A204.1 (cell line): ENCODE data around the gene MS4A10.
"Not testable (repeated sequence)": the region's sequence is repeated elsewhere in the genome, so short reads cannot be mapped to it uniquely, and the experiment has no call there.

Source experiments
- FAIRE-seq: peaks from 2 replicates; lab custom pipeline; 2012; peaks lifted over from hg19 to GRCh38; lab: Jason Lieb, UNC

The MS4A10 gene

GRCh38 chr11:60788401-60789125 is 3.4 kb downstream of the MS4A10 start:
- no peak for FAIRE-seq

GRCh38 chr11:60790726-60791125 is 5.6 kb downstream of the MS4A10 start:
- no peak for FAIRE-seq

DNA sequence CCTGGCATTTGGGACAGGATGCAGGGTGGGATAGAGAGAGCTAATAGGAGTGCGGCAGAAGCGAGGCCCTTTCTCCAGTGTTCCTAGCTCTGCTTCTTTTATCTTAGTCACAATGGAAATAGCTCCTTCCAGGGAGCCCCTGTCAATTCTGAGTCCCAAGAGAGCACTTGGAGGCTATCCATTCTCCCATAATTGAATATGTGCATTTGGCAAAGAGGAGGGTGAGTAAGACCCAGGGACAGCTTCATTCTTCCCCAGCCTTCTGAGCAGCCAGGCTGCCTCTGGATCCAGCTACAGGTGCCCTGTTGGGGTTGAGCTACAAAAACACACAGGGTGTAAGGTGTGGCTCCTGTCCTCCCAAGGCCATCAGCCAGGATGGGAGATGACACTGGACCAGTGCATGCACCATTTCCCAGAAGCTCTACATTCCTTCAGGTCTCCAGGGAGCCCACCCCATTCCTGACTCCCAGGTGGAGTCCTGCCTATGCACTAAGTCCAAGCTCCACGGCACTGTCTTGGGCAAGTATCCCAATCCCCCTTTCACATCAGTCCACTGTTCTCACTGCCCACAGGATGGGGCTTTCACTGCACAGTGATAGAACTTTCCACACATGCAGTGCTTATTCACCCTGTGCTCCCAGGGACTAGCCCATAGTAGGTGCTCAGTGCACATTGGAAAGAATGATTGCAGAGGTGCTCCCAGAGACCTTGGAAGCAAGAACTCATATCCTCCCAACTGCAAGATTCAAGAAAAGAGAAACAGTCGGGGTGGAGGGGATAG is 6.2 kb downstream of the MS4A10 start:
- no peak for FAIRE-seq

DNA sequence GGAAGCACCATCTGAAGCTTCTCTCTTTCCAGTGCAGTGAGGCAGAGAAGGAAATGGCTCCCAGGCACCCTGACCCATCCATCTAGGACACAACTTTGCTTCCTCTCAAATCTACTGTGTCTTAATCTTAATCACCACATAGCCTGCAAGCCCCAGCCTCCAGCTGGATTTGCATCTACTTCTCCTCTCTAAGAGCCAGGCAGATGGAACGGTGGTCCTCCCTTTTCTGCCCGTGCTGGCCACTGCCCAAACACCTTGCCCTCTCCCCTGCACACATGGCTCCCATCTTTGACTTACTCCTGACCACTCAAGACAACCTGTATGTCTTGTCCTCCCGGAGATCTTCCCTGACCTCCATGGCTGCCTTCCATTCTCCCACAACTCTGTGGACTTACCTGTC is 7.4 kb downstream of the MS4A10 start:
- FAIRE-seq = no peak

DNA sequence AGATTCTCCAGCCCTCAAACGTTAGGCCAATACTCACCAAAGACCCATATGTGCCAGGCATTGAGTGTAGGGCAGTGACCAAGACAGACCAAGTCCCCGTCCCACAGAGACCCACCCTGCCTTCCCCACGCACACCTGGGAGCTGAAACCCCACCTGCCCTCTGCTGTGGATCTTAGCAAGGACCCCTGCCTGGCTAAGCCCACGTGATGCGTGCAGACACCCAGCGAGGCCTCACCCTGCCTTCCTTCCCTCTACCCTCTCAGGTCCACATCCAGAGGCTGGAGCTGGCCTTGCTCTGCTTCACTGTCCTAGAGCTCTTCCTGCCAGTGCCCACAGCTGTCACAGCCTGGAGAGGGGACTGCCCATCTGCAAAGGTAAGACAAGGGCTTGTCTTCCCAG is 10.2 kb downstream of the MS4A10 start:
- no peak for FAIRE-seq

- FAIRE-seq = no peak
Measured at GRCh38 chr11:60797846-60798630, 12.9 kb downstream of the MS4A10 start.

DNA sequence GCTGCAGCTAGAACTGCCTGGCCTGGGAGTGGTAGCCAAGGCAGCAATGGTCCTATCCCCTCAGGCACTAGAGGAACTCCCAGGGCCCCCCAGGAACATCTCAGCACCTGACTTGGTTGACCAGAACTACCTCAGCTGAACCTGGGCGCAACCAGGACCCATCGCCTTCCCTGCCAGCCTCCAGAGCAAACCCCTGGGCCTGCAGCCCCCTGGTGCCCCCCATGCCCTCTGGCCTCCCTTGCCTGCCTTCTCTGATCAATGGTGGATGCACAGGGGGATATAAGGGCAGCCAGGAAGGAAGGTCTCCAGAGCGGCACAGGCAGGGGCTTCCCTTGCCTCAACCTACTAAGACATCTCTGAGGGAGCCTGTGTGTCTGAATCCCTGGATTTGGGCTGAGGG is 13.5 kb downstream of the MS4A10 start:
- no peak for FAIRE-seq

- FAIRE-seq = no peak
Measured at GRCh38 chr11:60801194-60801593, 16.1 kb downstream of the MS4A10 start.

- FAIRE-seq = no peak
Measured at GRCh38 chr11:60803273-60803936, 18.3 kb downstream of the MS4A10 start.

- no peak for FAIRE-seq
Measured at GRCh38 chr11:60809249-60809648, 24.1 kb downstream of the MS4A10 start.

DNA sequence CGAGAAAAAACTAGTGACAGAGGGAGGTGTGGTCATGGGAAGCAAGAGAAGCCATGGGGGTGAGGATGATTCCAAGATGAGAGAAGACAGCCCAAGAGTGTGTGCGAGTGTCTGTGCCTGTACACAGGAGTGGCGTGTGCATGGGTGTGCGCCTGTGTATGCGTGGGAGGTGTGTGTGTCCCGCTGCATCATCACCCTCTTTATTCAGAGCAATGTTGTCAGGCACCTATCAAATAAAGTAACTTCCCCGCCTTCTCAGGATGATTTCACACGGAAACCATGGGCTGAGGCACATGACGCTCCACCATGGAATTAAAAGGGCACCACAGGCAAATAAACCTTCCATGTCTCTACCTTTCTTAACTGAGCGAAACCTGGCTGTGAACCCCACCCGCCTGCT is 24.6 kb downstream of the MS4A10 start:
- FAIRE-seq = no peak

GRCh38 chr11:60810151-60810550 is 25.0 kb downstream of the MS4A10 start:
- FAIRE-seq = no peak

DNA sequence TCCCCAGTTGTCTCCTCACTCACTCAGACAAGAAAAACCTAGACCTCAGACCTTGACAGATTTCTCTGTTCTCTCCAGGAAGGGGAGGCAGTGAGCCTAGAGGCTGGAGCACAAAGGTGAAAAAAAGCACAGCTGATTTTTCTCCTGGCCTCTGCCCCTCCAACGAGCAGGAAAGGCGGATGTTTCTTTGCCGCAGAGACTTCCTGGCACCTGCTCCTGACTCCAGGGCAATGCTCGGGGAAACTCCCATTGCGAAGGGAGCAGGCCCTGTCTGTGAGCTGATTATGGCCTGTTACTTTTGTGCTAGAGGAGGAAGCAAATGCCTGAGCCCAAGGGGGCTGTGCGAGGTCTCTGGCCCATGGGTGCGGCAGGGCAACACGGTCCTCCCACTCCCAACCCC is 25.4 kb downstream of the MS4A10 start:
- FAIRE-seq = no peak

DNA sequence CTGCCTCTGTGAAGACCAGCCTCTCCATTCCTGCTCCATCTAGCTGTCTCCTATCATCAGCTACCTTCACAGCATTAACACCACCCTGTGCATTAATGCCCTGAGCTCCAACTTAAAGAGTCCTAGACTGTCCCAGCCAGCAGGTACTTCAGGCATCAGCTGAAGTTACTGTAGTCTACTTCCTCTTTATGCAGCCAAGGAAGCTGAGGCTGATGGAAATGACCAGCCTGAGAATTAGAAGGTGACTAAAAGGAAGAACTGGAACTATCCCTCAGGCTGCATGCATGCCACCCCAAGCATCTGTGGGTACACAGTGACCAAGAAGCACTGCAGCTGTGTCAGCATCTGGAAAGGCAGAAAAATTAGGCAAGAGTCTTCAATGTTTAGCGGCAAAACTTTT is 28.2 kb downstream of the MS4A10 start:
- FAIRE-seq = no peak

DNA sequence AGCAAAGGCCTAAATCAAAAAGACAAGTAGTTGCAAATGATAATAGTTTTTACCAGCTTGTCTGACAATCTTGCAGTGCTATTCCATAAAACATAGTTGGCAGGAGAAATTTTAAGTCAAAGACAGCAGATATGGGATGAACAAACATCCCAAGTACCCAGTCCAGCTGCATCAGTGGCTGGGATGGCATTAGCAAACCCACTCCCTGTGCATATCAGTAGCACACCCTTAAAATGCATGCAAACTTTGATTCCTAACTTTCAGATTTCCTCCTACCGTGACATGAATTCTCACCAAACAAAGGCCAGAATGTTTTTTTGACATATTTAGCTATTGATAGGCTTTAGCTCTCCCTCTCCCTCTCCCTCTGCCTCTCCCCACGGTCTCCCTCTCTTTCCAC is 29.0 kb downstream of the MS4A10 start:
- FAIRE-seq = no peak

DNA sequence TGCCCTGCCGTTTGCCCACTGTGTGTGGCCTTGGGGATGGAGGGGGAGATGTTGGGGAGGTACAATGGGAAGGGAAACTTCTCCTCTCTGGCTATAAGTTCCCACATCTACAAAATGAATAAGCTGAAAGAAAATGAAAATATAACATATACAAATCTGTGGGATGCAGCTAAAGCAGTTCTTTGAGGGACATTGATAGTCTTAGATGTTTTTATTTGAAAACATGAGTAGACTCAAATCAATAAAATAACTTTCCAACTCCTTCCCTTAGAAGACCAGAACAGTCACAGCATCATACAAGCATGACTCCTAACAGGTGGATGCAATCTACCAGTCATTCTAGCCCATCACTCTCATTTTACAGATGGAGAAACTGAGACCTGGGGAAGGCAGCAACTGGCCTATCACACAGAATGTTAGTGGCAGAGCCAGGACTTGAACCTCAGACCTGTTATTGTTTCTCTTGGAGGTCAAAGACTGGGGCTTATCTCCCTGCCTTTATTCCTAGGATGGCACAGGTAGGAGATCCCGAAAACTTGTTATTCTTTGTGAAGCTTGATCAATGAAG is 31.5 kb downstream of the MS4A10 start:
- no peak for FAIRE-seq

DNA sequence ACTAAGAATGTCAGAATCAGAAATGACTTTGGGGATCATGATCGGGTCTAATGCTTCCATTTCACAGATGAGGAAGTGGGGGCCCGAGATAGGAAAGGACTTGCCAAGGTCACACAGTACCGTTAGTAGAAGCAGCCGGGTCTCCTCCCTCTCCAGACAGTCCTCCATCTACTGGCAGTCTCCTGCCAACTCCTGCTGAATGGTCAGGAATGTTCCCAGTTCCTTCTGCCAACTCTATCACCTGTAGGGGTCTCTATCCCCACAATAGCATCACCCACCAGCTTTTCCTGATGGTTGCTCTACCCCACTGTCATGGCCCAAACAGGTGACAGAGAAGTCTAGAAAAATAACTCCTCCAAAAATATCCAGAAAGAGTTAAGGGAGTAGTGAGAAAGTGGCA is 32.9 kb downstream of the MS4A10 start:
- no peak for FAIRE-seq

DNA sequence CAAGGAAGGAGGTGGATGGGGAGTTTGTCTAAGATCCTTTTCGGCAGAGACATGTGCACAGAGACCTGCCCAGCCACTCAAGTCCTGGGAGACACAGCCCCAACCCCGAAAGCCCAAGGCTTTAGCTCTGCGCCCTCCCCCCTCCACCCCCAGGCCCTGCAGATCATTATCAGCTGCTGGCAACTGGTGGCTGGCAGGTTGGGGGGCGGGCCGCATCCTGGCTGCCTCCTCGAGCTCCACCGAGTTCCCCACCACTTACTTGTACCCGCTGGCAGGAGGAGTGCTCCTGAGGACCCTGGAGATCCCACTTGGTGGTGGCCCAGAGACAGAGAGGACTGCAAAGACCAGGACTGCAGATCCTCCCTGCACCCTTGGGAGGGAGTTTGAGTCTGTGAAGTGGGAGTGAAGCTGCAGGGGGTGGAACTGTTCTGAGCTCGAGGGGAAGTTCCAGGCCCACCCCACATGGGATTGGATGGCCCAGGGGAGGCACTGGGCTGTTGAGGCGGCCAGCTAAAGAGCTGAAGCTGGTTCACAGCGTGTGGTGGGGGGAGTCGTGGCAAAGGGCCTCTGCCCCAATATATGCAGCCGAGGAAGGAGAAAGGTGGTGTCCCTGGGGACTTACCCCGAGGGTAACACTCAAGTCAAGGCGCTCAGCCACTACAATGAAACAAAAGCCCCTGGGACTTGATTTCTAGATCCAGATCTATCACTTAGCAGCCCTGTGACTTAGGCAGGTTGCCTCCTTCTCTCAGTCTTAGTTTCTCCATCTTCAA is 36.9 kb downstream of the MS4A10 start:
- FAIRE-seq = no peak

- not testable (repeated sequence) for FAIRE-seq
Measured at GRCh38 chr11:60823745-60824306, 38.7 kb downstream of the MS4A10 start.

- FAIRE-seq = no peak
Measured at GRCh38 chr11:60825118-60825517, 40.0 kb downstream of the MS4A10 start.

GRCh38 chr11:60825790-60826189 is 40.7 kb downstream of the MS4A10 start:
- no peak for FAIRE-seq
